Measurements from ENCODE around the gene PTGR2.
"Not testable (repeated sequence)": the region's sequence is repeated elsewhere in the genome, so short reads cannot be mapped to it uniquely, and the experiment has no call there.

PTGR2 gene

GRCh38 chr14:73833034-73833433 is 18.6 kb upstream of the PTGR2 start:
- no peak for DNase-seq (ENCODE audit: low read depth in 1 of 2, low spot score in 1 of 2)

DNA sequence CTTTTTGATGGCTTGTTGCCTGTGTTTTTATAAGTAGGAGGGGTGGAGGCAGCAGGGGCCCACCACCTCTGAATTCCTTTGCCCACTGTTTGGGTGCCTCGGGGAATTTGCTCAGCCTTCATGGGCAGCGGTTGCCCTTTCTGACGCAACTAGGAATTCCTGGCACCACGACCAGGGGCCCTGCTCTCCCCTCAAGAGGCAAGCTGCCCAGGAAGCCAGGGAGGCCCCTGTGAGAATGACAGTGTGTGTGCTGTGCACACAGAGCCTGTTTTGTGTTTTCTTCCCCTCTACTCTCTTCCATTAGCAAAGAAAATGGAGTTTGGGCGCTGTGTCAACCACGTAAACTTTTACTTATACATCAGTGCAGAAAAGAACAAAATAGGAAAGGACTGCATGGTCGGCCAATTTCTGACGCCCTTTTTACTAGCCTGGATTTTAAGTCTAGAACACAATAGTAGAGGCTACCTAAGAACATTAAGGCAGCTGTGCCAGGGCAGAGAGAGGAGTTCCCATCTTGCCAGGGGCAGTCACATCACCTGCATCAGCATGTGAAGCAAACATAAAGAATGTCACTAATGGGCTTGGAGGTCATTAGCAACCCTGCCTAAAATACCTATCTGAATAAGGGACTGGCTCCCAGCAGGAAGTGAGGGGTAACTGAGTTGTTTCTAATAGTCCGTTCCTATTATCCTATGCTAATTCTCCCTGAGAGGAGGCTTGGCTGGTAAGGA is 17.9 kb upstream of the PTGR2 start:
- DNase-seq (ENCODE audit: low read depth in 1 of 2, low spot score in 1 of 2): no peak

DNA sequence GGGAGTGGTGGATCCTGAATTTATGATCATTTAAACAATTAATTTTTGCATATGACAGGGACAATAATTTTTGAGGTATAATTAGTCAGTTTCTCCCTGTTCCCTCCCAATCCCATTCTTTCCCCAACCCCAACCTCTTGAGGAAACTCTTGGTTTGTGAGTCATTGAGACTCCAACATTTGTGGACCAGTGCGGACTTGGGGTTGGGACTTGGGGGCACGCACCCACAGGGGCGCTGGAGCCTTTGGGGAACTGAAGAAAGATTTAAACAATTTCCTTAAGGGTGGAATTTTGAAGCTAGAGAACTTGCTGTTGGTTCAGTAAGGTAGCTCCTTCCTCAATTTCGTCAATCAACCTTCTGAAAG is 17.4 kb upstream of the PTGR2 start:
- DNase-seq (ENCODE audit: low read depth in 1 of 2, low spot score in 1 of 2): no peak

DNA sequence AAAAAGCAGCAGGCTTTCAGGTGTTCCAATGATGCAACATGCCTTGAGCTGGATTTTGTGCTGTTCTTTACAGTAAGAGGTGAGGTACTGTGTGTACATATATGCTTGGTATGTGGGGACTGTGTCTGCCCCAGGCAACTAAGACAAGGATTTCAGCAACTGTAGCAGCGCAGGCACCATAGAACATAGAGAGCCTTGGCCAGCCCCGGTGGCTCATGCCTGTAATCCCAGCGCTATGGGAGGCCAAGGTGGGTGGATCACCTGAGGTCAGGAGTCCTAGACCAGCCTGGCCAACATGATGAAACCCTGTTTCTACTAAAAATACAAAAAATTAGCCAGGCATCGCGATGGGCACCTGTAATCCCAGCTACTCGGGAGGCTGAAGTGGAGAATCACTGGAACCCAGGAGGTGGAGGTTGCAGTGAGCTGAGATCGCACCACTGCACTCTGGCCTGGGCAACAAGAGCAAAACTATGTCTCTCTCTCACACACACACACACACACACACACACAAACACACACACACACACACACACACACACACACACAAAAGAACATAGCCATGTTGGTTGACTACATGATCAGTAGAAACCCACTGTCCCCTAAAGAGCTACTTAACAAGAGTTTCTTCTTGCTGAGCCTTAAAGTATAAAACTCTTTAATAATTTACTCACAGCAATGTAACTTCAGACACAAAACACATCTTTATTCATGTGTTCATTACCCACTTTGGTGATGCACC is 13.2 kb upstream of the PTGR2 start:
- not testable (repeated sequence) for DNase-seq (ENCODE audit: low read depth in 1 of 2, low spot score in 1 of 2)

DNA sequence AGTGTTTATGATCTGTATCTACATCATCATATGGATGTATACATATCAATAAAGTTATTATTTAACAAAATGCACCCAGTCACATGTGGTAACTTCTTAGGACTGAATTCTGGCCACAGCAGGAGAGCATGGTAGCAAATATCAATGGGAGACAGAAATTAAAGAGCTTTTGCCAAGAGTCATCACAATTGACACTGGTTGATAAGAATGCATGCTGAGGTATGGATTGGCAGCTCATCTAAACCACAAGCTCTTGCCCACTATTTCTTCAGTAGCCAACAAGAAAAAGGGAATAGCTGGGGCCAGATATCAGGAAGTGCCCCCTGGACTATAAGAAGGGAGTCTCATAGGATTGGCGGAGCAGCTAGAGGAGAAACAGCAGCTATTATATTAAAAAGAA is 9.4 kb upstream of the PTGR2 start:
- DNase-seq (ENCODE audit: low read depth in 1 of 2, low spot score in 1 of 2): no peak

GRCh38 chr14:73842851-73843250 is 8.8 kb upstream of the PTGR2 start:
- no peak for DNase-seq (ENCODE audit: low read depth in 1 of 2, low spot score in 1 of 2)

- DNase-seq (ENCODE audit: low read depth in 1 of 2, low spot score in 1 of 2): no peak
These were observed 8.3 kb upstream of the PTGR2 start for GRCh38 chr14:73843296-73843695.

GRCh38 chr14:73846947-73847346 is 4.7 kb upstream of the PTGR2 start:
- no peak for DNase-seq (ENCODE audit: low read depth in 1 of 2, low spot score in 1 of 2)

DNA sequence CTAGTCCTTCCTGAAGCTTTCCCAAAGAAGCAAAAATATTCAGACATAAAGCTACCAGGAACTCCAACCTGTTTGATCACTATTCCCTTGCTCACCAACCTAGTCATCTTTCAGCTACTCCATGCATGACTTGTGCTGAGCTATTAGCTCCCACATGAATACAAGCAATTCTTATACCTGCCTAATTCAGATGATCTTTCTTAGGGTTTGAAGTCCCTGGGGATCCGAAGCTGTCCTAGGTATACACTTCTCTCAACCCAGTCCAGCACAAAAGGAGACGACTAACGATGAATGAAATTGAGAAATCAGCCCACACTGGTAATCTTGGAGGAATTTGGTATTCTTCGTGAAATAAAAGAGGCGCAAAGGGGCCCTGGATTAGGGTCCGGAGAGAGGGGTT is 631 bp upstream of the PTGR2 start:
- DNase-seq (ENCODE audit: low read depth in 1 of 2, low spot score in 1 of 2): no peak

DNA sequence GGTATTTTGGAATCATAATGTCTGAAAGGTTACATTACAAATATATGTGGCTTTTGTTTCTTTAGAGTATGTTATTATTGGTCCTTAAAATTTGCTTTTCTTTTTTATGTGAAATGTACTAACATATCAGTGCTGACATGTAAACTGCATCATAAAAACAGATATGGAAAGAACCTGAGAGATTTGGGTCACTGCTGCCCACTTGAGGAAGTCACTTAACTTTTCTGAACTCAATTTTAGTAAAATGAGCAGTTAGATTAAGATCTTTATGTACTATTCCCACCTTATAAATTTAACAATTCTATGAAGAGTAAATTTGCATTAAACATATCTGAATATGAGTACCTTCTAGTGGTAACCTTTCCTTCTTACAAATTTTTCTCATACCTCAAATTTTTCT is 7.5 kb downstream of the PTGR2 start:
- DNase-seq (ENCODE audit: low read depth in 1 of 2, low spot score in 1 of 2): no peak

- no peak for DNase-seq (ENCODE audit: low read depth in 1 of 2, low spot score in 1 of 2)
These were observed 9.4 kb downstream of the PTGR2 start for GRCh38 chr14:73861073-73861472.

DNA sequence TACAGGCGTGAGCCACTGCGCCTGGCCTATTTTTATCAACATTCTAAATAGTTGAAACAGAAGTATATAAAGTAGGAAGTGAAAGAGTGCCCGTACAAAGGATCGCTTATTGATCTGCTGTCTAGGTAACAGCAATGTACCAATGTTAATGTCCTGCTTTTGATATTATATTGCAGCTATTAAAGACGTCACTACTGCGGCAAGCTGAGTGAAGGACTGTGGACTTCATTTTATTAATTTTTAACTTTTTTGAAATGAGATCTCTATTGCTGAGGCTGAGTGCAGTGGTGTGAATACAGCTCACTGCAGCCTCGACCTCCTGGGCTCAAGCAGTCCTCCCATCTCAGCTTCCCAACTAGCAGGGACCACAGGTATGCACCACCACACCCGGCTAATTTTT is 10.8 kb downstream of the PTGR2 start:
- no peak for DNase-seq (ENCODE audit: low read depth in 1 of 2, low spot score in 1 of 2)

DNA sequence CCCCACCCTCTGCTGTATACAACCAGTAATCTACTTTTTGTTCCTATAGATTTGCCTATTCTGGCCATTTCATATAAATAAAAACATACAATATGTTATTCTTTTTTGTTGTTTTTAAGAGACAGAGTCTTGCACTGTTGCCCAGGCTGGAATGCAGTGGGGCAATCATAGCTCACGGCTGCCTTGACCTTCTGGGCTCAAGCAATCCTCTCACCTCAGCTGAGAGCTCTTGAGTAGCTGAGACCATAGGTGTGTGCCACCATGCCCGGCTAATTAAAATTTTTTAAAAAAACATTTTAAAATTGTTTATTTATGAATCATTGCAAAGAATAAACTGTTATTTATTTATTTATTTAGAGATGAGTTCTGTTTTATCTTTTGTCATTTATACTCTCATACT is 11.6 kb downstream of the PTGR2 start:
- no peak for DNase-seq (ENCODE audit: low read depth in 1 of 2, low spot score in 1 of 2)

GRCh38 chr14:73865534-73866113 is 14.0 kb downstream of the PTGR2 start:
- DNase-seq (ENCODE audit: low read depth in 1 of 2, low spot score in 1 of 2): no peak

- DNase-seq (ENCODE audit: low read depth in 1 of 2, low spot score in 1 of 2): not testable (repeated sequence)
These were observed 18.1 kb downstream of the PTGR2 start for GRCh38 chr14:73869754-73870153.

- no peak for DNase-seq (ENCODE audit: low read depth in 1 of 2, low spot score in 1 of 2)
These were observed 19.0 kb downstream of the PTGR2 start for GRCh38 chr14:73870525-73871235.

- no peak for DNase-seq (ENCODE audit: low read depth in 1 of 2, low spot score in 1 of 2)
These were observed 22.0 kb downstream of the PTGR2 start for GRCh38 chr14:73873660-73874059.

DNA sequence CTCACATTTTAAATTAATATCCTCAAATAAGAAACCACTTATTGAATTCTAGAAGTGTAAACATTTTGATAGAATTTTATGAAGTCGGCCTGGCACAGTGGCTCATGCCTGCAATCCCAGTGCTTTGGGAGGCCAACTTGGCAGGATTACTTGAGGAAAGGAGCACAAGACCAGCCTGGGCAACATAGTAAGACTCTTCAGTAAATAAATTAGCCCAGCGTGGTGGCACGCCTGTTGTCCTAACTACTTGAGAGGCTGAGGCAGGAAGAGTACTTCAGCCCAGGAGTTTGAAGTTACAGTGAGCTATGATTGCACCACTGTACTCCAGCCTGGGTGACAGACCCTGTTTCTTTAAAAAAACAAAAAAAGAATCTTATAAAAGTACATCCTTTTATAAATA is 26.2 kb downstream of the PTGR2 start:
- no peak for DNase-seq (ENCODE audit: low read depth in 1 of 2, low spot score in 1 of 2)

- no peak for DNase-seq (ENCODE audit: low read depth in 1 of 2, low spot score in 1 of 2)
These were observed 26.8 kb downstream of the PTGR2 start for GRCh38 chr14:73878436-73878835.

- DNase-seq (ENCODE audit: low read depth in 1 of 2, low spot score in 1 of 2): no peak
These were observed 27.4 kb downstream of the PTGR2 start for GRCh38 chr14:73879027-73879426.

GRCh38 chr14:73884438-73885190 is 33.0 kb downstream of the PTGR2 start:
- DNase-seq (ENCODE audit: low read depth in 1 of 2, low spot score in 1 of 2): no peak
